NCI-H2081 (cell line): ENCODE data around the gene MEDAG.
"Not testable (repeated sequence)": the region's sequence is repeated elsewhere in the genome, so short reads cannot be mapped to it uniquely, and the experiment has no call there.

Experiments used
- DNase-seq, 2 experiments: peaks; one replicate each; lab custom pipeline; 2025; lab: John Stamatoyannopoulos, UW

The MEDAG gene

DNA sequence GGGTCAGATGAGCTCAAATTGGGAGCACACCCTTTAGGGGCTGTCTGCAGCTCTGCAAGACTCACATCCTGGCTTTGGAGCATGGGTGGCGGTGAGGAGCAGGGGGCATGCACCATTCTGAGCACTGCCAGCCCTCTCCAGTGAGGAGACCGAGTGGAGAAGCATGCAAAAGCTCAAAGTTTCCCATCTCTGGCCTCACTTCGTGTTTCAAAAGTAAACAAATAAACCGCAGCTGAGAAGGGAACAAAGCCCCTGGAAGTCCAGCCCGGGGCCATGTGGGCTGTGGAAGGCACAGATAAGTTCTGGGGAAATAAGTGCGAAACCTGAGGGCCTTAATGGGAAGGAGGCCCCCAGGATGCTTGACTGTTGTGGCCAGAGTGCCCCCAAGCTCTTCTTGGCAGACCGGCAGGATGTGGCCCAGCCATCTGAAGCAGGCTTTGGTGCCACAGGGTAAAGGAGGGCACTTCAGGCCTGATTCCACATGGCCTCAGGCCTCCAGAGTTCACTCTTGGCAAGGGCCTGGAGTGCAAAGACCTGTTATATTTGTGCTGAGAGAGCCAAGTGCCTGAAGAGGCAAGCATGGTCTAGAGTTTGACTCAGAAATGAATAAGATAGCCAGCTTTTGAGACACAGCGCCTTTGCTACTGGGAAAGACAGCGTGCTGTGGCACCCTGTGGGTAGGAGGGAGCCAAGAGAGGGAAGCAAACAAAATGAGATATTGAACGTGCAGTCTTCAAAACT, 1.2 kb downstream of the MEDAG start:
- DNase-seq, result no peak

DNA sequence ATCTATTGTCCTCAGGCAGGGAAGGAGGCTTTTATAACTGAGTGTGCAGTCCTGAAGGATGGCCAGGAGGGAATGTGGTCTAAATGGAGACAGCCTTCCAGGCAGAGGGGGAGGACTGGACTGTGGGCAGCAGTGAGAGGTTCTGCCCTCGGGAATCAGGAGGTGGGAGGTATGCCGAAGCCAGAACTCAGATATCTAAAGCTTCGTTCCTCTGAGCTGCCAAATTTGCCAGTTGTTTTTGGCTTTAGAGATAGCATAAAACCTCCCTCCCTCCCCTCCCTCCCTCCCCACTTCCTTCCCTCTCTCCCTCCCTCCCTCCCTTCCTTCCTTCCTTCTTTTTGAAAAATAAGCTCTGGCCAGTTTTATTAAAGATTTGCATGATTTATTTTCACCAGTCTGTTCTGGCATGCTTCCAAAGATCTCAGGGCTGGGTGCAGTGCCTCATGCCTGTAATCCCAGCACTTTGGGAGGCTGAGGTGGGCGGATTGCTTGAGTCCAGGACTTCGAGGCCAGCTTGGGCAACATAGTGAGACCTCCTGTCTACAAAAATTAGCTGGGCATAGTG, 2.4 kb downstream of the MEDAG start:
- no peak for DNase-seq

DNA sequence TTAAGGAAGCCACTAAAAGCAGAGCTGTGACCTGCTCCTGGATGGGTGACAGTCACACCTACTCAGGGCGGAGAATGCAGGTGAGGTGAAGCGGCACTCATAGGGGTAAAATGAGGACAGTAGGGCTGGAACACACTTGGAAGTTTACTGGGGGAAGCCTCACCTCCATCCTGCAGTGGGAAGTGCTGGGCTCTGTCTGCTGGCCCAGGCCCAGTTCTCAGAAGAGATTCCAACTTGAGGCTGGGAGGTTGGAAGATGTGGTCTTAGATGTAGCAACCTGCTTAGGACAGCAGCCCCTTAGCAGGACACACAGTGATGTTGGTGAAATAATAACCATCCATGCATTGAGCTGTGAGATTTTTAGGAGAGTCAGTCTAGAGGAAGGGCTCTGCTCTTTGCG, 4.6 kb downstream of the MEDAG start:
- DNase-seq, result no peak

DNA sequence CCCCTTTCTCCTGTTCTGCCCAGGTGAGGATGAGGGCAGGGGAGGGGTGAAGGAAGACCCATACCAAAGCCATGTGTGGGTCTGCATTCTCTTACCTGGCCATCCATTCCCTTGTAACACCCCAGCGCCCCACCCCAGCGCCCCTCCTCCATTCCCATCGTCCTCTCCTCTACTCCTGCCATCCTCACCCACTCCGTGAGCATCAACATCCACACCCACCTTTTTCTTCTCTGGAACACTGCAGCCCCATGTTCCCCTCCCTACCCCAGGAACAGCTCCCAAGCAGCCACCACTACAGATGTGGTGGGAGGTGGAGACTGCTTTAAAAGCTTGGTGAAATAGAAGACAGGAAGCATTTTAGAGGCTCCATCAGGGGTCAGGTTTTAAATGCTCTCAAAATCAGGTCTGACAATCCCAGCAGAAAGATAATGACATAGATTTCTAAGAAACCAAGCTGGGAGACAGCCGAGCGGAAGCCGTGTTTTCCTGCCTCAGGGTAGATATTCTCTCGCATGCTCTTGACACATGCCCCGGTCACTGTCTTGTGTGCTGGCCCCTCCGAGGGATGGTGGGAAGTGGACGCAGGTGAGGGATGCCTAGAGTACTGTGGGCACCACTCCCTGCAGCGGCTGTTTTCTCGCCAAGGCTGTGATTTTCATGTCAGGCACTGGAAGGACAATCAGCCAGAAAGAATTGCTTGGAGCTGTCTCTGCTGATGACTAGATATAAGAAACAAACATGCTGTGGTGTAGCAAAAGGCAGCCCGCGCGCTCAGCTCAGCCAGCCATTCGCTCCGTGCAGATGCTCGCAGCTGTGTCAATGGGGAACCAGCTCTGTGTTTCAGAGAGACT, 9.8 kb downstream of the MEDAG start:
- DNase-seq, result no peak

DNA sequence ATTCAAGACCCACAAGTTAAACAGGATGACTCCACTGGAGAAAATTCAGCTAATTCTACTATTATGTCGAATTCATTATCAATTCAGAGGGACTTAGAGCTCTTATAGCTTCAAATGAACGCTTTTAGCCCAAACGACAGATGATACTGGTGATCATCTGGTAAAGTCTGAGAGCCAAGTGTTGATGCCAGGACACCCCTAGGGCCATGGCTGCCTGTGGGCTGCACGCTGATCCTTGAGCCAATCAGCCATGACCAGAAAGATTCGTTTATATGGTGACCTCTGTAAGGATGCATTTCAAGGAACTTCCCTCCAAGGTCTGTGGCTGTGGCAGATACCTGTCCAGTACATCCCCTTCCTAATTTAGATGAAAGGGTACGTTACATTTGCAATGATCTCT, 10.9 kb downstream of the MEDAG start:
- no peak for DNase-seq

DNA sequence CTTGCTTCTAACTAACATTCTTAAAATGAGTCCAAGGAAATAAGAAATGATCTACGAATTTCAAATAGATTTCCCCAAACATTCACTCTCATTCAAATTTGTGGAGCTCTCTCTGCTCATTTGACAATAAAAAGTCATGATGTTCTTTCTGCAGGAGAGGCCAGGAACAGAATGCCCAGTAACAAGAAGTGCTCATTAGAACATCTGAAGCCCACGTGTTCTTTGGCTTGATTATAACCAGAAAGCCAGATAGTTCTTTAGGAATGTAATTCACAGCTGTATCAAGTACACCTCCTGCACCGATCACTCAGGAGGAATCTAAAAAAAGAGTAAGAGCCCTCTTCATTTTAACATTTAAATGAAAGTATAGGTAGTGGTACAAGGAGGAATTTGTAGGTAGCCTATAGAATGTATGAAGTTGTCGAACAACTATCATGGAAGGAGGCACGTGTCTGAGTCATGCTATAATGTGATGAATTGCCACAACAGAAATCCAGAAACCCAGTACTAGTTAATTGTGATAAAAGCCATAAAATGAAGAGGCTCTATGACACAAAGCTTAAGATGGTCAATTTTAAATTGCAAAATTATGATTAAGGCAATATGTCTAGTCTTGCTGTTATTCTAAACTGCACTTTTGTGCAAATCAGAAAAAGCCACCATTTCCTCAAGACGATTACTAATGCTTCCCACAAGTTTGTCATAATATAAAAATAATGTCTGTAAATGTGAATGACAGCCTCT, 12.8 kb downstream of the MEDAG start:
- DNase-seq, result no peak

DNA sequence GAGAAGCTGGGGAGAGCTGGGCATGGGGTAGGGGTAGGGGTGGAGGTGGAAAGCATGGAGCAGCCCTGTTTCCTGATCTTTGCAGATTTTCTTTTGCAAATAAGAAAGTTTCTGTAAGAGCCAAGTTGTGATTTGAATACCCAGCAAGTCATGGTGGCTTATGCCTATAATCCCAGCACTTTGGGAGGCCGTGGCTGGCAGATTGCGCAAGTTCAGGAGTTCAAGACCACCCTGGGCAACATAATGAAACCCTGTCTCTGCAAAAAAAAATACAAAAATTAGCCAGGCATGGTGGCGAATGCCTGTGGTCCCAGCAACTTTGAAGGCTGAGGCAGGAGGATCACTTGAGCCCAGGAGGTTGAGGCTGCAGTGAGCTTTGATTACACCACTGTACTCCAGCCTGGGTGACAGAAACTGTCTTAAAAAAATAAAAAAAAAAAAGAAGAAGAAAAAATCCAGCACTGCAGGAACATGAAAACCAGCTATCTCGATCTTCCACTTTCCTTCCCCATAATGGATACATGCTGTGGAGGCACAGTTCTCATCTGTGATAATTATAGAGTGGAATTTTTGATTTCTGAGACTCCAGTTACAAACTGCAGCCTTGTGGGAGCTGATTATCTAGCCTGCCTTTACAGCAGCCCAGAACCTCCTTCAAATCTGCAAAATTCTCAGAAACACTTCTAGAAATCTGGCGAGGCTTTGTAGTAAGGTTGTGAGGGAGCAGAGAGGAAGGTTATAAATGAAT, 14.3 kb downstream of the MEDAG start:
- no peak for DNase-seq

DNA sequence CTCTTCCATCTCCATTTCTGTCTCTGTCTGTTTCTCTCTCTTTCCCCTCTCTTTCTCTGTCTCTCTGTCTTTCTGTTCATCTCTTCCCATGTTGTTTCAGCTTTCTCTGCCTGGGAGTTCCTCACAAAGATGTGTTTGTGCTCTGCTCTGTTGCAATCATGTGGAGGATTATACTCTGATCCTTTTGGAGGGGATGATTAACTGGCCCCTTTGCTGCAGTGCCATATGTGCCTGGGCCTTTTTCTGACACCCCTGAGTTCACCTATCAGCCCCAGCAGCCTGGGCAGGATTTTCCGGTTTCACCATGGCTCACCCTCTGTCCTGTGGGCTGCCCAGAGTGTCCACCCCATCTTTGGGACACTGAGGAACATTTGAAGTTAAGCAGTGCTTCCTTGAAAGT, 17.3 kb downstream of the MEDAG start:
- DNase-seq, result no peak

DNA sequence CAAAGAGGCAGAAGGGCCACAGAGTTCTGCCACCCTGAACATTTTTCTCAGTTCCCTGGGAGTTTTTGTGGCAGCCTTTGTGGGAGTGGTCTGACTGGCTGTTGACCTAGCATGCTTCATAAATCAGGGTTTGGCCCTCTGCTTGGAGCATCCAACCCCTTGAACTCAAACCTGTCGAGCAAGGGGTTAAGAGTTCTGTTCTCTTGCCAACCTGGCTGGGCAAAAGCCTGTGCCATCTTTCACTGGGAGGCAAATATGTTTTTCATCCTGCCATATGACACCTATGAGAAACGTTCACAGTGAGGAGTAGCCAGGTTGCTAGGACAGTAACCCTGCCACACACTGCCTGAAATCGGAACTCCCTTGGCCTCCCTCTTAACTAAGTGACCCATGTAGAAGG, 18.6 kb downstream of the MEDAG start:
- DNase-seq, result no peak

DNA sequence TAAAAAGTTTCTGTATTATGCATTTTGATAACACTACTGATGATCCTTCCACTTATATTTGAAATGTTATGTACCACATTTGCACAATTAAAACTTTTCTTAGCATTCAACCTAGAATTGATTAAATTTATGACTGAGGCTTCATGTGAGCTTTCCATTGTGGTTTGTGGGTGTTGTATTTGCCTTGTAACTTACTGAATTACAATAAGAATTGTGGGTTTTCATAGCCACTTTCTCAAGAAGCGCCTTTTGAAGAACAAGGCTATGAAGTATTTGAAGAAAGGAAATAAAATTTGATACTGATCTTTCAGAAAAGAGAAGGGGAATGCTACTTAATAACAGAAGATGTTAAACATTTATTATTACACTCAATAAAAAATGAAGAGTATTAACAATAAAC, 19.4 kb downstream of the MEDAG start:
- no peak for DNase-seq

DNA sequence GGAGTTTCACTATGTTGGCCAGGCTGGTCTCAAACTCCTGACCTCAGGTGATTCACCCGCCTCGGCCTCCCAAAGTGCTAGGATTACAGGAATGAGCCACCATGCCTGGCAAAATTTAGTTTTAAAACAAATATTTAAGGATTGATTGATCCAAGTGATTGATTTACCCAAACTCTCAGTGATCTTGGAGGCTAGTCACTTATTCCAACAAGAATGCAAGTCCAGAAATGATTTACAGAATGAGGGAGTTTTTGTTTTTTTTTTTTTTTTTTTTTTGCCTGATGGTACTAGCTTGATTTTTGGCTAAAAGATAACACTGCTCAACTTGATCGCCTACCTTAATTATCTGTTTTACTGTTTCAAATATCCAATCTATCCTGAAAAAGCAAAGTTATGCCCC, 20.7 kb downstream of the MEDAG start:
- no peak for DNase-seq

DNA sequence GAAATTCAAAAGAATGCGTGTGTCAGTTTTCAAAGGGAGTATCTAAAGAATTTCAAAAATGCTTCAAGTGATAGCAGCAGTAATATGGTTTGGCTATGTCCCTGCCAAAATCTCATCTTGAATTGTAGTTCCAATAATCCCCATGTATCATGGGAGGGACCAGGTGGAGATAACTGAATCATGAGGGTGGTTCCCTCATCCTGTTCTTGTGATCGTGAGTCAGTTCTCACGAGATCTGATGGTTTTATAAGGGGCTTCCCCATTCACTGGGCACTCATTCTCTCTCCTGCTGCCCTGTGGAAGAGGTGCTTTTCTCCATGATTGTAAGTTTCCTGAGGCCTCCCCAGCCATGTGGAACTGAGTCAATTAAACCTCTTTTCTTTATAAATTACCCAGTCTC, 21.1 kb downstream of the MEDAG start:
- not testable (repeated sequence) for DNase-seq

DNA sequence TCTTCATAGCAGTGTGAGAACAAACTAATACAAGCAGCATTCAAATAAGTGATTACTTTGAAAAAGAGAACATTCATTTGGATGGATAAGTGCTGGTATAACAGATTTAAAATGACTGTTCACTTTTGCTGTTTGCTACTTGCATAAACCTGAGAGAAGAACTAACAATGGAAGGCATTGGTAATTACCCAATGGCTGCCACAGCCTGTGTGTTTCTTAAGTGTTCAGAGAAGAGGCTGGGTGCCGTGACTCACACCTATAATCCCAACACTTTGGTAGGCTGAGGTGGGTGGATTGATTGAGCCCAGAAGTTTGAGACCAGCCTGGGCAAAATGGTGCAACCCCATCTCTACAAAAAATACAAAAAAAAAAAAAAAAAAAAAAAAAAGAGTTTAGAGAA, 21.5 kb downstream of the MEDAG start:
- no peak for DNase-seq

DNA sequence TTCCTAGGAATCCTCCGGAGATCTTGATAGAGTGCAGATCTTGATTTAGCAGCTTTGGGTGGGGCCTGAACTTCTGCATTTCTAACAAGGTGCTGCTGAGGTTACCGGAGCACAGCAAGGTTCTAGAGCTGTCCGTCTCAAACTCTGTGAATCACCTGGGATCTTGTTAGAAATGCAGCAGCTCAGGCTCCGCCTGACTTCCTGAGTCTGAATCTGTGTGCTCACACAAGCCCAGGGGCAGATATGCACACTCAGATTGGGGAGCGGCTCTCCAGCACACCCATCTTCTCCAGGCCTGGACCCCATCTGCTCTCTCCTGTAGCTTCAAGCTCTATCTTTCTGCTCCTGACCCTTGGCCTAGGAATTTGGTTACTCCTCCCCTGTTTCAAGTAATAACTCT, 22.9 kb downstream of the MEDAG start:
- no peak for DNase-seq

DNA sequence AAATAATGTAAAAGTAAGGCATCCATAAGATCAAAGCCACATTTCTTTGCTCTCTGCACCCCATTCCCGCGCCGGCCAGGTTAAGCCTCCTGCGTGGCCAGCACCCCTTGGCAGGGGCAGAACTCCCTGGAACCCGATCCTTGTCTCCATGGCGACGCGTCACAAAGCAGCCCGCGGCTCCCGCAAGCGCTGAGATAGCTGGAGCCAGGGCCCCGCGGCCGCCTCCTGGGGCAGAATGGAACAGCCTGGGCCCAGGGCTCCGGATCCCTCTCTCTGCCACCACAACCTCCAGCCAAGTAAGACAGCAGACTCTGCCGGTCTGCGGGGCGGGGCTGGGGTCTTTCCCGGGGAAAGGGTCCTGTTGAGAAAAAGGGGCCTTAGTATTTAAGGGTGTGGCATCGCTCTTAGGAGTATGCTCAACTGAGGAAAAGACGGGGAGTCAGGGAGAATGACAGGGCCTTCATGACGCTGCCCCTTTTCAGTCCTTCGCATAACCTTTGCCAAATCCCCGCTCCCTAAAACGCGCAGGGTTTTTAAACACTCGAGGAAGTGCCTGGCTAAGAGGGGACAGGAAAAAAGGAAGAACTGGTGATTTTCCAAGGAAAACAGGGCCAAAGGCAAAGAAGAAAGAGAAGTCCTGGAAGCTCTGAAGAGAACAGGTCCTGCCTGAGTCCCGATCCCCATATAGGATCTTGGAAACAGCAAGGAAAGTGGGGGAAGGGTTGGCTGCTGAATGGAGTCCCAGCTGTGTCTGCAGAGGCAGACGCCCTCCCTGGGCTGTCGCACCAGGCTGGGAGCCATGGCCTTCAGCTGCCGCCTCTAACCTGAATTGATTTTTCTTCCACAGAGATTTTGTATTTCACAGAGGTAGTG, 26.6 kb downstream of the MEDAG start, which contains the start of gene TEX26:
Gene TEX26, plus strand, starts transcription at position 176 of the 873 bp plus-strand sequence. Its CDS starts 60 bp downstream, at position 236.
- DNase-seq, result no peak

DNA sequence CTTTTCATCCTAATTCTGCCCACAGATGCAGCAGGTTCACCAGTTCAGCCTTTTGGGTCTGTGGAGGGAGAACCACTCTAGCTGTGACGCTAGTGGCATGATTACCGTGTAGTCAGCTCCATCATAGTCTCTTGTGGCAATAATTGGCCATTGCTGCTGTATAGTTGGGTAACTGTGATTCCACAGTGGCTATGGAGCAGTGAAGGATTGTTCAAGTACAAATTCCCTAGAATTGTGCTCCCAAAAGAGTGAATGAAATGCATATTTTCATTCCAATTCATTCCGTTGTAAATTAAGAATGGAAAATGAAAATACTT, 27.2 kb downstream of the MEDAG start:
- DNase-seq, result no peak

DNA sequence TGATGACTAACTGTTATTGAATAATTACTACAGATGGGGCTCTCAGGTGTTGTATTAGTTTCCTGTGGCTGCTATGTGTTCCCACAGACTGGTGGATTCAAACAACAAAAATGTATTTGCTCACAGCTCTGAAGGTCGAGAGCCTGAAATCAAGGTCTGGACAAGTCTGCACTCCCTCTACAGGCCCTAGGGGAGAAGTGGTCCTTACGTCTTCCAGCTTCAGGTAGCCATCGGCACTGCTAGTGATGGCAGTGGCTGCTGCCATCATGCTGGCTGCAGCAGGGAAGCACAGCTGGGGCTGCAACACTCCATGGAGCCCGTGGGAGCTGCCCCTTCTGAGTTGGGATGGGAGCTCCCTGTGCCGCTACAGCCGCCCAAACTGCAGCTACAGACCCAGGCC, 28.3 kb downstream of the MEDAG start:
- DNase-seq, result no peak

DNA sequence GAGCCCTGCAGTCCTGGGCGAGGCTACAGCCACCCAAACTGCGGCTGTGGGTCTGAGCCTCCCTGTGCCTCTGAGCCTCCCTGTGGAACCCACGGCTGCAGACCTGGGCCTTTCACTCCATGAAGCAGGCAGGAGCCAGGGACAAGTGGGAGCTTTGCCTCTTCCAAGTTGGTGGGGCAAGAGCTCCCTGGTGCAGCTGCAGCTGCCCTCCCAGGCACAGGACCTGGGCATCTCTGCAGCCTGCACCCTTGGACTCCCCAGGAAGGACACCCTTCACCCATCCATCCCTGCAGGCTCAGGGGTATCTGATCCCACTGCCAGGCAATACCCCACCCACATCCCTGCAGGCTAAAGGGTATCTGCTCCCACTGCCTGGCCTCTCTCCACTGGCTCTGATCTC, 28.7 kb downstream of the MEDAG start:
- no peak for DNase-seq

DNA sequence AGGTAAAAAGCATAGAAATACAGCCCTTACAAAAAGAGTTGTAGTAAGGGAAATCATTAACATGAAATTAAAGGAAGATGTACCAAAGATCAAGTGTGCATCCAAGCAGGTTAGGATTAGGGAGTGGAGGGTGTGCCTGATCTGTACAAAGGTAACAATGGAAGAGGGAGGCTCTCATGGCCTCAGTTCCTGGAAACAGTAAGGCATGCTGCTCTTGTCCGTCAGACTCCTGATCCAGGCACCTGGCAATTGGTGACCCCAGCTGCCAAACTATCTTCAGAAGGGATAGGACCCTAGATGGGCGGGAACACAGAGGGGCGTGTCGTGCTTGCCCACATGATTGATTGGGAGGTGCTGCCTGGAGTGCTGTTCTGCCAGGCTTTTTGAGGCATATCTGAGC, 30.9 kb downstream of the MEDAG start:
- no peak for DNase-seq

DNA sequence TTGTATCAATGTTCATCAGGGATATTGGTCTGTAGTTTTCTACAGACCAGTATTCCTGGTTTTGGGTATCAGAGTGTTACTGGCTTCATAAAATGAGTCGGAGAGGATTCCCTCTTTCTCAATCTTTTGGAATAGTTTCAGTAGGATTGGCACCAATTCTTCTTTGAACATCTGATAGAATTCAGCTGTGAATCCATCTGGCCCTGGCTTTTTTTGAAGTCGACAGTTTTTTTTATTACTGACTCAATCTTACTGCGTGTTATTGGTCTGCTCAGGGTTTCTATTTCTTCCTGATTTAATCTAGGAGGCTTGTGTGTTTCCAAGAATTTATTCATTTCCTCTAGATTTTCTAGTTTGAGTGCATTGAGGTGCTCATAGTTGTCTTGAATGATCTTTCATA, 37.8 kb downstream of the MEDAG start:
- DNase-seq, result no peak
